Progenitor cell of endocrine pancreas (in vitro differentiated cells): ENCODE results near the gene BYSL. TPM values are rescaled to one million over a fixed set of nuclear protein-coding genes. Genes with fewer than 3 reads are reported as not detected.

Source experiments
- DNase-seq: peaks from one replicate; pipeline ENCODE4 v3.0.0; 2021; ENCODE audit warnings: low spot score; ENCODE audit not compliant: unreplicated experiment
- H3K27ac Mint-ChIP-seq: 2 replicates; pipeline ENCODE4 v1.8.0; 2021; ENCODE audit warnings: mild to moderate bottlenecking, moderate library complexity, mixed read lengths
- H3K27me3 Mint-ChIP-seq: 2 replicates; pipeline ENCODE4 v1.8.0; 2021; ENCODE audit warnings: mixed read lengths
- H3K36me3 Mint-ChIP-seq: 2 replicates; pipeline ENCODE4 v1.8.0; 2022; ENCODE audit warnings: mixed read lengths; ENCODE audit not compliant: insufficient read depth
- H3K4me1 Mint-ChIP-seq: 2 replicates; pipeline ENCODE4 v1.8.0; 2021; ENCODE audit warnings: low read depth, mixed read lengths
- H3K4me3 Mint-ChIP-seq: 2 replicates; pipeline ENCODE4 v1.8.0; 2021; ENCODE audit warnings: low read depth, mild to moderate bottlenecking, moderate library complexity, mixed read lengths
- H3K9me3 Mint-ChIP-seq: 2 replicates; pipeline ENCODE4 v1.8.0; 2021; ENCODE audit warnings: low read depth, mixed read lengths
- total RNA-seq: library from RNA; stranded (reverse); gene quantifications from 2 replicates; pipeline ENCODE4 v1.2.1, GENCODE V29; 2021
- TF ChIP-seq, protein P1 (sequence below): fragments of 200-600 bp; sonication (generic); IDR thresholded peaks from one replicate; pipeline ENCODE4 v1.5.0; 2021; ENCODE audit warnings: antibody characterized with exemption, mild to moderate bottlenecking; ENCODE audit not compliant: unreplicated experiment

Gene BYSL
- total RNA-seq, 1 donor from 2014 or later: 32.8 TPM

DNA sequence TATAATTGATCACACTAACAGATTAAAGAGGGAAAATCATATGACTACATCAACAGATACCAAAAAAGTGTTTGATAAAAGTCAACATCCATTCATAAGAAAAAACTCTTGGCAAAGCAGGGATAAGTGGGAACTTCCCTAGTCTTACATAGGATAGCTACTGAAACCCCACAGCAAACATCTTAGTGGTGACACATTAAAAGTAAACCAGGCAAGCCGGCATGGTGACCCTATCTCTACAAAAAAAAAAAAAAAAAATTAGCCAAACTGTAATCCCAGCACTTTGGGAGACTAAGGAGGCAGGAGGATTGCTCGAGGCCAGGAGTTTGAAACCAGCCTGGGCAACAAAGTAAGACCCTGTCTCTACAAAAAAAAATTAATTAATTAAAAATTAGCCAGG lies 34.1 kb downstream of the BYSL start:
- TF ChIP-seq, protein P1, sequence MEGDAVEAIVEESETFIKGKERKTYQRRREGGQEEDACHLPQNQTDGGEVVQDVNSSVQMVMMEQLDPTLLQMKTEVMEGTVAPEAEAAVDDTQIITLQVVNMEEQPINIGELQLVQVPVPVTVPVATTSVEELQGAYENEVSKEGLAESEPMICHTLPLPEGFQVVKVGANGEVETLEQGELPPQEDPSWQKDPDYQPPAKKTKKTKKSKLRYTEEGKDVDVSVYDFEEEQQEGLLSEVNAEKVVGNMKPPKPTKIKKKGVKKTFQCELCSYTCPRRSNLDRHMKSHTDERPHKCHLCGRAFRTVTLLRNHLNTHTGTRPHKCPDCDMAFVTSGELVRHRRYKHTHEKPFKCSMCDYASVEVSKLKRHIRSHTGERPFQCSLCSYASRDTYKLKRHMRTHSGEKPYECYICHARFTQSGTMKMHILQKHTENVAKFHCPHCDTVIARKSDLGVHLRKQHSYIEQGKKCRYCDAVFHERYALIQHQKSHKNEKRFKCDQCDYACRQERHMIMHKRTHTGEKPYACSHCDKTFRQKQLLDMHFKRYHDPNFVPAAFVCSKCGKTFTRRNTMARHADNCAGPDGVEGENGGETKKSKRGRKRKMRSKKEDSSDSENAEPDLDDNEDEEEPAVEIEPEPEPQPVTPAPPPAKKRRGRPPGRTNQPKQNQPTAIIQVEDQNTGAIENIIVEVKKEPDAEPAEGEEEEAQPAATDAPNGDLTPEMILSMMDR: no peak
- no peaks in the 10 kb centered on the region for H3K4me1 Mint-ChIP-seq
- H3K4me3 Mint-ChIP-seq: no peak overlapping the region
- no peak overlapping the region for H3K27ac Mint-ChIP-seq
- no peaks in the 10 kb centered on the region for H3K9me3 Mint-ChIP-seq
- no peaks in the 10 kb centered on the region for H3K27me3 Mint-ChIP-seq
- no peak for DNase-seq
- H3K36me3 Mint-ChIP-seq: no peaks in the 10 kb centered on the region

DNA sequence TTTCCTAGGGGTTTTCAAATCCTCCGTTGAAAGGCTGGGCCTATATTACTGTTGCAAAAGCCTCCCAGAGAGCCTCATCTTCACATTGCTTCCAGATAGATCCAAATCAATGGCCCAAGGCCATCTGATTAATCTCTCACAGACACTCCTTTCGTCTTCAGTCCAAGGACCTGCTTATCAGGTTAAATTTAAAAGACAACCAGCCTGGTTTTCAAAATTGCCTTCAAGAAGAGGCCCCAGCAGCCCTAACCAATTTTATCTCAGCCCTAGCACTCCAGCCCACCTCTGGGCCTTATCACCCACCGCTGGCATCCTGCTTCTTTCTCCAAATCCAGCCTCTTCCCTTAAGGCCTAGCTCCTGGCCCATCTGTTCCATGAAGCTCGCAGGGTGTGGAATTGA lies 35.8 kb downstream of the BYSL start:
- TF ChIP-seq, protein P1: no peak
- H3K4me1 Mint-ChIP-seq: no peaks in the 10 kb centered on the region
- DNase-seq: no peak
- H3K9me3 Mint-ChIP-seq: no peaks in the 10 kb centered on the region
- no peak overlapping the region for H3K4me3 Mint-ChIP-seq
- no peaks in the 10 kb centered on the region for H3K36me3 Mint-ChIP-seq
- H3K27ac Mint-ChIP-seq: no peak overlapping the region
- peaks cover 3% of the 10 kb centered on the region for H3K27me3 Mint-ChIP-seq

DNA sequence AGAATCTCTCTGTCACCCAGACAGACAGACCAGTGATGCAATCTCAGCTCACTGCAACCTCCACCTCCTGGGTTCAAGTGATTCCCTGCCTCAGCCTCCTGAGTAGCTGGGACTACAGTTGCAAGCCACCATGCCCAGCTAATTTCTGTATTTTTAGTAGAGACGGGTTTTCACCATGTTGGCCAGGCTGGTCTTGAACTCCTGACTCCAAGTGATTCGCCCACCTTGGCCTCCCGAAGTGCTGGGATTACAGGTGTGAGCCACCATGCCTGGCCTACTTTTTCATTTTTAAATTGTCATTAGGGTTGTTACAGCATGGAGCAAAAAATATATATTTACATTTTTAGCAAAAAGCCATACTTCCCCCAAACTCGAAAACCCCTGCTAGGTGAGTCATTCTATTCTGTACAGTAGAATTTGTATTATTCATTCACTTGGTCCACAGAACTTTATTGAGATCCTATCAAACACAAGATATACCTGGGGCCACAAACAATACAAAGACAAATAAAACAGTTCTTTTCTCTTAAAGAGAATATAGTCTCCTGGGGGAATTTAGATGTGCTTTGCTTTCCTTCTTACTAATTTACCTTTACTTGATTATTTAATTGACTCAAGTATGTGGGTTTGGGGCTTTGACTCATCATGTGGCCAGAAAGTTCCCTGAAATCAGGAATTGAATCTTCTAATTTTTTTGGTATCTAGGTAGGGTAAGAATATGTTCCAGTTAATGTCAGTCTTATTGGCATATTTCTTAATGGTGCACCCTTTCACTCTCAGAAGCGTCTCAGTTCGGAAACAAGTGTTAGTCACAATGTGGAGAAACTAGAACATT lies 36.9 kb downstream of the BYSL start:
- Mint-ChIP-seq H3K27ac (no peak overlapping the region), H3K9me3 (no peaks in the 10 kb centered on the region), H3K4me1 (no peaks in the 10 kb centered on the region), H3K27me3 (peaks cover 3% of the 10 kb centered on the region), H3K4me3 (no peak overlapping the region), H3K36me3 (no peaks in the 10 kb centered on the region)
- TF ChIP-seq, protein P1: no peak
- DNase-seq: no peak

DNA sequence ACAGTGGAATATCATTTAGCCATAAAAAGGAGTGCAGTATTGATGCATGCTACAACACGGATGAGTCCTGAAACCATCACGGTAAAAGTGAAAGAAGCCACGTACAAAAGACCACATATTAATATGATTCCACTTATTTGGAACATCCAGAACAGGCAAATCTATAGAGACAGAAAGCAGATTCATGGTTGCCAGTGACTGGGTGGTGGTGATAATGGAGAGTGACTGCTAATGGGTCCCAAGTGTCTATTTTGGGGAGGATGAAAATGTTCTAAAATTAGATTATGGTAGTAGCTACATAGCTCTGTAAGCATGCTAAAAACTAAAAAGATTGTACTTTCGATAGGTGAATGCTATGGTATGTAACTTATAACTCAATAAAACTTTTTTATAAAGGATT lies 38.7 kb downstream of the BYSL start:
- Mint-ChIP-seq H3K27ac (no peak overlapping the region), H3K4me3 (no peak overlapping the region), H3K27me3 (peaks cover 9% of the 10 kb centered on the region), H3K9me3 (no peaks in the 10 kb centered on the region), H3K4me1 (no peaks in the 10 kb centered on the region), H3K36me3 (no peaks in the 10 kb centered on the region)
- DNase-seq: no peak
- TF ChIP-seq, protein P1: no peak

DNA sequence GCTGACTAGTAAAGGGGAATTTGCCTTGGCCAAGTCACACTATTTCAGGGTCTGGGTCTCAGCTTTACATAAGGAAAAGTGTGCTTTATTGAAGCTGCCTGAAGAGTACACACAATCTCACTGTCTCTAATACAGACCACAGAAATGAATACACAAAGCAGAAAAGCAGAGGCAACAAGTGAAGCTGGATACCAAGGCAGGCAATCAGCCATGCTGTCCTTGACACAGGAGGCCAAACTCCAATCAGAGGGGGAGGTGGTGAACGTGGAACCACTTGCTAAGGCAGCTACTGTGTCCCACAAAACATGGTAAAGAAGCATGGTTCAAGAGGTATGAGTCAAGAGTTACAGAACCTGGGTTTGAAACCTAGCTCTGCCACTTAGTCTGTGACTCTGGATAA lies 42.1 kb downstream of the BYSL start:
- Mint-ChIP-seq H3K4me3 (no peak overlapping the region), H3K4me1 (peaks cover 11% of the 10 kb centered on the region), H3K27ac (no peak overlapping the region), H3K27me3 (peaks cover 9% of the 10 kb centered on the region), H3K36me3 (no peaks in the 10 kb centered on the region), H3K9me3 (no peaks in the 10 kb centered on the region)
- DNase-seq: no peak
- TF ChIP-seq, protein P1: no peak
